K562 (cell line): Measurements from ENCODE around the gene TNFAIP6. TPM values are rescaled to one million over a fixed set of nuclear protein-coding genes. Genes with fewer than 3 reads are reported as not detected.

Source experiments
- ADNP ChIP-seq: fragments of 200-800 bp; sonication (Bioruptor generic); IDR thresholded peaks from 2 replicates; pipeline ENCODE4 v1.6.1; 2016; ENCODE audit warnings: missing genetic modification characterization, missing compliant biosample characterization
- ARID3A ChIP-seq: IDR thresholded peaks from 2 replicates; pipeline ENCODE4 v1.6.1; 2012; ENCODE audit warnings: low read depth, low read length, improper control_type of control experiment, borderline replicate concordance
- CHCHD3 ChIP-seq: fragments of 250-450 bp; sonication (Bioruptor Pico); IDR thresholded peaks from 2 replicates; pipeline ENCODE4 v2.1.2; 2022; ENCODE audit warnings: mild to moderate bottlenecking
- NRF1 ChIP-seq, 2 experiments: fragments of 450-650 bp; IDR thresholded peaks in 1 of 2; conservative IDR thresholded peaks in 1 of 2; 2 replicates each; pipeline ENCODE4 v1.6.1; 2014; ENCODE audit warnings: mild to moderate bottlenecking in 2 of 2
- POLR3G ChIP-seq: IDR thresholded peaks from 2 replicates; pipeline ENCODE4 v1.6.1; 2011; ENCODE audit not compliant: insufficient read length, insufficient replicate concordance; ENCODE audit errors: extremely low read depth
- TAF1 ChIP-seq: IDR thresholded peaks from 2 replicates; pipeline ENCODE4 v1.6.1; 2011; ENCODE audit warnings: mild to moderate bottlenecking, low read length, moderate library complexity; ENCODE audit not compliant: insufficient read depth, control insufficient read depth, severe bottlenecking; ENCODE audit errors: extremely low read depth
- TAL1 ChIP-seq: fragments of 450-650 bp; IDR thresholded peaks from 2 replicates; pipeline ENCODE4 v1.6.1; 2016; ENCODE audit warnings: mild to moderate bottlenecking
- TCF7L2 ChIP-seq: fragments of 150-350 bp; IDR thresholded peaks from 2 replicates; pipeline ENCODE4 v1.6.1; 2016; ENCODE audit warnings: low read depth, mild to moderate bottlenecking, low read length, moderate library complexity
- TRIM24 ChIP-seq, 2 experiments: fragments of 450-650 bp; IDR thresholded peaks; 2 replicates each; pipeline ENCODE4 v1.6.1; 2016
- ZBTB34 ChIP-seq: fragments of 250-450 bp; sonication (Bioruptor Pico); IDR thresholded peaks from 2 replicates; pipeline ENCODE4 v1.8.0; 2021; ENCODE audit warnings: mild to moderate bottlenecking, moderate library complexity
- ZKSCAN1 ChIP-seq: fragments of 150-350 bp; IDR thresholded peaks from 2 replicates; pipeline ENCODE4 v1.6.1; 2016; ENCODE audit warnings: low read depth, low read length
- ZNF232 ChIP-seq: sonication (generic); formaldehyde crosslinking; IDR thresholded peaks from 2 replicates; pipeline ENCODE4 v1.8.0; 2022; ENCODE audit warnings: mild to moderate bottlenecking, missing genetic modification reagents
- polyA plus RNA-seq, 8 experiments: library from polyadenylated mRNA; depleted of rRNA in 4 of 8; stranded (reverse) in 5 of 8; unstranded in 3 of 8; fragments of >200 nt; fragmentation: Nextera tagmentation in 2 of 8; fragmentation: Illumina TruSeq in 1 of 8; extraction: Ambion mirVana in 2 of 8; extraction: Trizol in 1 of 8; gene quantifications; 2 replicates each; pipeline versions ENCODE4 v1.2.1 to v1.2.3, GENCODE V29; 2011 to 2014; ENCODE audit warnings: inconsistent platforms in 1 of 8, missing spikeins in 1 of 8
- total RNA-seq, 7 experiments: library from RNA; depleted of rRNA in 6 of 7; stranded (reverse); fragments of >200 nt in 6 of 7; fragmentation: Illumina TruSeq in 2 of 7; extraction: Trizol in 2 of 7; gene quantifications; 2 replicates each; pipeline versions ENCODE4 v1.2.1 to v1.2.3, GENCODE V29; 2011 to 2021; ENCODE audit warnings: low replicate concordance in 1 of 7
- TF ChIP-seq, protein P1 (sequence below): fragments of 250-450 bp; sonication (Bioruptor Pico); IDR thresholded peaks from 2 replicates; pipeline ENCODE4 v1.9.0; 2021; ENCODE audit warnings: mild to moderate bottlenecking, inconsistent platforms
- TF ChIP-seq, protein P2 (sequence below): fragments of 150-350 bp; conservative IDR thresholded peaks from 2 replicates; pipeline ENCODE4 v1.6.1; 2014; ENCODE audit warnings: low read length
- TF ChIP-seq, protein P3 (sequence below), 2 experiments: fragments of 250-450 bp in 1 of 2; fragments of 450-650 bp in 1 of 2; sonication (Bioruptor Pico) in 1 of 2; IDR thresholded peaks; 2 replicates each; pipeline versions ENCODE4 v1.6.1 to v1.8.0; 2016 to 2021; ENCODE audit warnings: mild to moderate bottlenecking in 2 of 2, moderate library complexity in 2 of 2, missing compliant biosample characterization in 1 of 2, missing genetic modification characterization in 1 of 2
- TF ChIP-seq, protein P4 (sequence below): sonication (generic); formaldehyde crosslinking; IDR thresholded peaks from 2 replicates; pipeline ENCODE4 v1.5.0; 2020; ENCODE audit warnings: missing genetic modification reagents

TNFAIP6 gene
- total and polyA plus RNA-seq, 9 of the 15 experiments (the other 6 are each of a cell fraction or from before 2014, with no cell fraction given): 0.07 to 0.28 (median 0.08) TPM; not detected in 6

DNA sequence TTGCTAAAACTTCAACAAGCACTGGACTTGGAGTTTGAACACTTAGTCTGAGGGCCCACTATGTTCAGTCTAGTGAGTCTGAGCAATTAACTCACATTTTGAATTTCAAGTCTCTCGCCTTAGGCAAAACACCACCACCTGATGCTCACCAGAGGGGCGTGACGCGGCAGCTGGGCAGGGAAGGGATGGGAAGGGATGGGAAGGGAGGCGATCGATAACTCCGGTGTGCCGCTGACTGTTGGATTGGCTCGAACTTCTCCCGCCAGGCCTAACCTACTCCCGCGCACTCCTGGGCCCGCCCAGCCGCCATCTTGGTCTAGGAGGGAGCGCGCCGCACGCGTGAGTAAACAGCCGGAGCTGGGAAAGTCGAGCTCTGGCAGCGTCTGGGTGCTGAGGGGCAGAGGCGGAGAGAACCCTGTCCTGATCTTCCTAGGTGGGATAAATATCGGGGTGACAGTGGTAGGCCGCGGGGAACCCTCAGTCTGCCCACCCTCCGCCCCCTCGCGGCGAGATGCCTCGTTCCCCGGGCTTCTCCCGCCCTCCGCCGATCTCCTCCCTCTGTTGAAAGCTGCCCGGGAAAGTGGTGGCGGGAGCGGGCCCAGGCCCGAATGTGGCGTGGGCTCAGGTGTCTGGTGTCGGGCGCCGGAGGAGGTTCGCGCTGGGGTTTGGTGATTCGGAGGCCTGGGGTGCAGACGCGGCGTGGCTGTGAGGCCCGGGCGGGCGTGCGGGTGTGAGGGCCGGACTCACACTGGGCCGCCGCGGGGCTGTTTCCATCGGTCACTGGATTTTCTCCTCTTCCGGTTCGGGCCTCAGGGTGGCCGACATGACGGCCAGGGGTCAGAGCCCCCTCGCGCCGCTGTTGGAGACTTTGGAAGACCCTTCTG lies 52.5 kb downstream of the TNFAIP6 start, which contains the start of gene RIF1 (continued):
- TF ChIP-seq POLR3G: no peak
- no peak for TF ChIP-seq TCF7L2
- TF ChIP-seq ZNF232 (CRISPR knock-in tag): peak; percentile 66
- TF ChIP-seq NRF1 (conservative IDR thresholded peaks at IDR 0.05 in 1 of 2, IDR thresholded peaks at IDR 0.05 in 1 of 2): peak; percentile 79 to 84
- no peak for TF ChIP-seq CHCHD3 (CRISPR knock-in tag)
- TF ChIP-seq ARID3A: no peak
- TF ChIP-seq TRIM24 (IDR thresholded peaks at IDR 0.05): no peak; a peak in 2 of 4 replicates
- TF ChIP-seq ADNP (tag): peak; percentile 92
- peak; percentile 91 for TF ChIP-seq TAF1
- TF ChIP-seq, protein P1, sequence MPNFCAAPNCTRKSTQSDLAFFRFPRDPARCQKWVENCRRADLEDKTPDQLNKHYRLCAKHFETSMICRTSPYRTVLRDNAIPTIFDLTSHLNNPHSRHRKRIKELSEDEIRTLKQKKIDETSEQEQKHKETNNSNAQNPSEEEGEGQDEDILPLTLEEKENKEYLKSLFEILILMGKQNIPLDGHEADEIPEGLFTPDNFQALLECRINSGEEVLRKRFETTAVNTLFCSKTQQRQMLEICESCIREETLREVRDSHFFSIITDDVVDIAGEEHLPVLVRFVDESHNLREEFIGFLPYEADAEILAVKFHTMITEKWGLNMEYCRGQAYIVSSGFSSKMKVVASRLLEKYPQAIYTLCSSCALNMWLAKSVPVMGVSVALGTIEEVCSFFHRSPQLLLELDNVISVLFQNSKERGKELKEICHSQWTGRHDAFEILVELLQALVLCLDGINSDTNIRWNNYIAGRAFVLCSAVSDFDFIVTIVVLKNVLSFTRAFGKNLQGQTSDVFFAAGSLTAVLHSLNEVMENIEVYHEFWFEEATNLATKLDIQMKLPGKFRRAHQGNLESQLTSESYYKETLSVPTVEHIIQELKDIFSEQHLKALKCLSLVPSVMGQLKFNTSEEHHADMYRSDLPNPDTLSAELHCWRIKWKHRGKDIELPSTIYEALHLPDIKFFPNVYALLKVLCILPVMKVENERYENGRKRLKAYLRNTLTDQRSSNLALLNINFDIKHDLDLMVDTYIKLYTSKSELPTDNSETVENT: peak; percentile 69; the same call in 1 of the 2 replicates
- TF ChIP-seq ZBTB34 (CRISPR knock-in tag): no peak
- peak; percentile 96 for TF ChIP-seq ZKSCAN1
- TF ChIP-seq, protein P2, sequence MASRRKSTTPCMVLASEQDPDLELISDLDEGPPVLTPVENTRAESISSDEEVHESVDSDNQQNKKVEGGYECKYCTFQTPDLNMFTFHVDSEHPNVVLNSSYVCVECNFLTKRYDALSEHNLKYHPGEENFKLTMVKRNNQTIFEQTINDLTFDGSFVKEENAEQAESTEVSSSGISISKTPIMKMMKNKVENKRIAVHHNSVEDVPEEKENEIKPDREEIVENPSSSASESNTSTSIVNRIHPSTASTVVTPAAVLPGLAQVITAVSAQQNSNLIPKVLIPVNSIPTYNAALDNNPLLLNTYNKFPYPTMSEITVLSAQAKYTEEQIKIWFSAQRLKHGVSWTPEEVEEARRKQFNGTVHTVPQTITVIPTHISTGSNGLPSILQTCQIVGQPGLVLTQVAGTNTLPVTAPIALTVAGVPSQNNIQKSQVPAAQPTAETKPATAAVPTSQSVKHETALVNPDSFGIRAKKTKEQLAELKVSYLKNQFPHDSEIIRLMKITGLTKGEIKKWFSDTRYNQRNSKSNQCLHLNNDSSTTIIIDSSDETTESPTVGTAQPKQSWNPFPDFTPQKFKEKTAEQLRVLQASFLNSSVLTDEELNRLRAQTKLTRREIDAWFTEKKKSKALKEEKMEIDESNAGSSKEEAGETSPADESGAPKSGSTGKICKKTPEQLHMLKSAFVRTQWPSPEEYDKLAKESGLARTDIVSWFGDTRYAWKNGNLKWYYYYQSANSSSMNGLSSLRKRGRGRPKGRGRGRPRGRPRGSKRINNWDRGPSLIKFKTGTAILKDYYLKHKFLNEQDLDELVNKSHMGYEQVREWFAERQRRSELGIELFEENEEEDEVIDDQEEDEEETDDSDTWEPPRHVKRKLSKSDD: no peak; the same call in 1 of the 2 replicates
- TF ChIP-seq, protein P3, sequence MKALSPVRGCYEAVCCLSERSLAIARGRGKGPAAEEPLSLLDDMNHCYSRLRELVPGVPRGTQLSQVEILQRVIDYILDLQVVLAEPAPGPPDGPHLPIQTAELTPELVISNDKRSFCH (CRISPR knock-in tag; IDR thresholded peaks at IDR 0.05): no peak
- TF ChIP-seq, protein P3 (tag; IDR thresholded peaks at IDR 0.05): no peak
- TF ChIP-seq, protein P4, sequence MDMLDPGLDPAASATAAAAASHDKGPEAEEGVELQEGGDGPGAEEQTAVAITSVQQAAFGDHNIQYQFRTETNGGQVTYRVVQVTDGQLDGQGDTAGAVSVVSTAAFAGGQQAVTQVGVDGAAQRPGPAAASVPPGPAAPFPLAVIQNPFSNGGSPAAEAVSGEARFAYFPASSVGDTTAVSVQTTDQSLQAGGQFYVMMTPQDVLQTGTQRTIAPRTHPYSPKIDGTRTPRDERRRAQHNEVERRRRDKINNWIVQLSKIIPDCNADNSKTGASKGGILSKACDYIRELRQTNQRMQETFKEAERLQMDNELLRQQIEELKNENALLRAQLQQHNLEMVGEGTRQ: peak; percentile 39
- no peak for TF ChIP-seq TAL1
